PC-3 (cell line): Measurements from ENCODE around the gene TMEM9B. TPM values are rescaled to one million over a fixed set of nuclear protein-coding genes. Genes with fewer than 3 reads are reported as not detected.

Experiments used
- ATAC-seq: fragments of 200-7000 bp; cut with Tn5 transposase; 2 replicates; pipeline ENCODE4 v1.9.1; 2020; ENCODE audit warnings: mild to moderate bottlenecking, moderate library complexity
- BruUV-seq: library from RNA; stranded (reverse); fragments of 400-500 nt; replicated peaks from 2 replicates; lab custom pipeline; 2021; lab: Mats Ljungman, UMichigan
- CTCF ChIA-PET: fragments of 300-600 bp; sonication (Branson Sonifier 250); formaldehyde crosslinking; loops from one replicate; lab custom pipeline; 2022; ENCODE audit warnings: antibody characterized with exemption; lab: Charles Lee
- POLR2A ChIA-PET: fragments of 300-600 bp; sonication (Branson Sonifier 250); formaldehyde crosslinking; loops from one replicate; lab custom pipeline; 2022; ENCODE audit warnings: antibody characterized with exemption; ENCODE audit not compliant: unreplicated experiment; lab: Charles Lee
- DNase-seq: peaks from one replicate; pipeline ENCODE4 v3.0.0-alpha.2; 2015
- H2AFZ ChIP-seq: fragments of 300-600 bp; sonication (generic); 2 replicates; pipeline ENCODE4 v1.6.0; 2016; ENCODE audit warnings: antibody characterized with exemption, low read length
- H3F3A ChIP-seq: fragments of 300-600 bp; sonication (generic); one replicate; pipeline ENCODE4 v1.6.0; 2017; ENCODE audit warnings: antibody characterized with exemption, low read length, control low read depth, mild to moderate bottlenecking; ENCODE audit not compliant: unreplicated experiment
- H3K27ac ChIP-seq: fragments of 300-600 bp; sonication (generic); 2 replicates; pipeline ENCODE4 v1.5.1; 2016; ENCODE audit warnings: mild to moderate bottlenecking, low read length
- H3K27me3 ChIP-seq: fragments of 300-600 bp; sonication (generic); 2 replicates; pipeline ENCODE4 v1.6.1; 2016; ENCODE audit warnings: low read length, mixed read lengths
- H3K36me3 ChIP-seq: fragments of 300-600 bp; sonication (generic); 2 replicates; pipeline ENCODE4 v1.6.1; 2016; ENCODE audit warnings: low read depth, mixed run types, low read length, mixed read lengths
- H3K4me1 ChIP-seq: fragments of 300-600 bp; sonication (generic); 2 replicates; pipeline ENCODE4 v1.5.1; 2016; ENCODE audit warnings: low read length; ENCODE audit not compliant: insufficient read depth
- H3K4me2 ChIP-seq: fragments of 300-600 bp; sonication (generic); 2 replicates; pipeline ENCODE4 v1.6.0; 2016; ENCODE audit warnings: low read length
- H3K4me3 ChIP-seq: fragments of 300-600 bp; sonication (generic); 2 replicates; pipeline ENCODE4 v1.5.1; 2016; ENCODE audit warnings: mild to moderate bottlenecking, low read length, mixed read lengths
- H3K79me2 ChIP-seq: fragments of 300-600 bp; sonication (generic); 2 replicates; pipeline ENCODE4 v1.6.1; 2017; ENCODE audit warnings: low read length, mixed read lengths
- H3K9ac ChIP-seq: fragments of 300-600 bp; sonication (generic); 2 replicates; pipeline ENCODE4 v1.6.0; 2016; ENCODE audit warnings: mild to moderate bottlenecking, low read length
- H3K9me2 ChIP-seq: fragments of 300-600 bp; sonication (generic); replicated peaks from 2 replicates; pipeline ENCODE4 v1.6.1; 2016; ENCODE audit warnings: mixed run types, low read length, mixed read lengths
- H3K9me3 ChIP-seq: fragments of 300-600 bp; sonication (generic); 2 replicates; pipeline ENCODE4 v1.6.1; 2016; ENCODE audit warnings: low read length, mixed read lengths
- H4K20me1 ChIP-seq: fragments of 300-600 bp; sonication (generic); 2 replicates; pipeline ENCODE4 v1.6.1; 2016; ENCODE audit warnings: low read length, mixed read lengths
- CTCF ChIP-seq: fragments of 300-600 bp; sonication (generic); conservative IDR thresholded peaks from 2 replicates; pipeline ENCODE4 v1.5.1; 2017; ENCODE audit warnings: antibody characterized with exemption, low read depth, mild to moderate bottlenecking, low read length
- EZH2 ChIP-seq: fragments of 300-600 bp; sonication (generic); IDR thresholded peaks from one replicate; pipeline ENCODE4 v1.6.1; 2017; ENCODE audit warnings: antibody characterized with exemption, mild to moderate bottlenecking, low read length; ENCODE audit not compliant: unreplicated experiment
- EZH2phosphoT487 ChIP-seq: fragments of 300-600 bp; sonication (generic); IDR thresholded peaks from 2 replicates; pipeline ENCODE4 v1.6.1; 2018; ENCODE audit warnings: mild to moderate bottlenecking, antibody characterized with exemption, low read length, borderline replicate concordance
- intact Hi-C: fragments of 100-400 bp; cut with micrococcal nuclease; formaldehyde crosslinking; loops from 2 replicates; pipeline ENCODE4 v1.9.0; 2023
- total RNA-seq: library from RNA; depleted of rRNA; stranded (reverse); fragments of >200 nt; gene quantifications from 2 replicates; pipeline ENCODE4 v1.2.3, GENCODE V29; 2014

Gene TMEM9B
- total RNA-seq, 1 experiment from 2014 or later: 42.1 TPM

GRCh38 chr11:8932564-8933180 lies 31.6 kb downstream of the TMEM9B start, which contains the start of gene C11orf16:
Gene C11orf16 (minus strand): TSS chr11:8932947. CDS start chr11:8932308, 639 bp downstream.
- Histone ChIP-seq H3K36me3 (no peaks in the 10 kb centered on the region), H3K4me2 (no peak within 1 kb of the TSS), H3K4me3 (no peak within 1 kb of the TSS), H3K4me1 (peaks cover 7% of the 10 kb centered on the region; the same call in 1 of the 2 replicates), H2AFZ (no peak within 1 kb of the TSS), H3K9me3 (no peaks in the 10 kb centered on the region), H3K9me2 (no peaks in the 10 kb centered on the region), H3F3A (no peaks in the 10 kb centered on the region), H4K20me1 (no peaks in the 10 kb centered on the region), H3K27me3 (no peaks in the 10 kb centered on the region), H3K79me2 (no peaks in the 10 kb centered on the region), H3K9ac (no peak within 1 kb of the TSS), H3K27ac (no peak within 1 kb of the TSS)
- TF ChIP-seq EZH2 (no peak), EZH2phosphoT487 (no peak), CTCF (no peak)
- no TSS peak for BruUV-seq
- no peak for ATAC-seq
- intact Hi-C loops: no loop called here
- CTCF ChIA-PET: no interaction called here
- POLR2A ChIA-PET: no interaction called here
- no peak for DNase-seq

- TF ChIP-seq CTCF (no peak), EZH2phosphoT487 (no peak), EZH2 (no peak)
- Histone ChIP-seq H4K20me1 (no peaks in the 10 kb centered on the region), H3K4me1 (peaks cover 7% of the 10 kb centered on the region; the same call in 1 of the 2 replicates), H2AFZ (no peak overlapping the region), H3F3A (no peaks in the 10 kb centered on the region), H3K4me3 (no peak overlapping the region), H3K4me2 (no peak overlapping the region), H3K9me2 (no peaks in the 10 kb centered on the region), H3K36me3 (no peaks in the 10 kb centered on the region), H3K9me3 (no peaks in the 10 kb centered on the region), H3K27me3 (no peaks in the 10 kb centered on the region), H3K27ac (no peak overlapping the region), H3K9ac (no peak overlapping the region), H3K79me2 (no peaks in the 10 kb centered on the region)
- CTCF ChIA-PET: no interaction called here
- intact Hi-C loops: no loop called here
- DNase-seq (no peak), ATAC-seq (no peak)
- POLR2A ChIA-PET: no interaction called here
- BruUV-seq: no TSS peak
These were observed 33.6 kb downstream of the TMEM9B start for GRCh38 chr11:8930456-8931175.
